Measurements from ENCODE around the gene SPC24.
"Not testable (repeated sequence)": the region's sequence is repeated elsewhere in the genome, so short reads cannot be mapped to it uniquely, and the experiment has no call there.

- TF ChIP-seq EZH2phosphoT487 (IDR thresholded peaks at IDR 0.05; ENCODE audit: borderline replicate concordance, low read length); CTCF (IDR thresholded peaks at IDR 0.05; ENCODE audit: low read depth, low read length, poor library complexity, severe bottlenecking): not testable (repeated sequence)
Measured at GRCh38 chr19:11180975-11181374, 25.4 kb upstream of the SPC24 start.
